HCT116 (cell line): Measurements from ENCODE around the gene ALDH3B1.

Experiments
- CTCF ChIP-seq, 3 experiments: fragments of 200-600 bp in 1 of 3; sonication (generic) in 1 of 3; IDR thresholded peaks in 2 of 3; conservative IDR thresholded peaks in 1 of 3; 2 replicates each; pipeline ENCODE4 v1.5.1; 2012 to 2017; ENCODE audit warnings: low read depth in 2 of 3, low read length in 2 of 3, antibody characterized with exemption in 1 of 3, borderline replicate concordance in 1 of 3, control low read depth in 1 of 3, mild to moderate bottlenecking in 1 of 3, mixed read lengths in 1 of 3, mixed run types in 1 of 3, moderate library complexity in 1 of 3; ENCODE audit not compliant: insufficient read depth in 1 of 3
- EZH2phosphoT487 ChIP-seq: fragments of 200-600 bp; IDR thresholded peaks from 2 replicates; pipeline ENCODE4 v1.6.1; 2018; ENCODE audit warnings: antibody characterized with exemption, borderline replicate concordance
- MAX ChIP-seq: IDR thresholded peaks from 2 replicates; pipeline ENCODE4 v1.6.1; 2012
- POLR2A ChIP-seq: IDR thresholded peaks from 2 replicates; pipeline ENCODE4 v1.7.0; 2011; ENCODE audit warnings: borderline replicate concordance; ENCODE audit not compliant: insufficient read depth, insufficient read length; ENCODE audit errors: extremely low read depth
- YY1 ChIP-seq: IDR thresholded peaks from 2 replicates; pipeline ENCODE4 v1.6.1; 2011; ENCODE audit warnings: low read length, low read depth, moderate library complexity, mild to moderate bottlenecking; ENCODE audit not compliant: insufficient replicate concordance; ENCODE audit errors: extremely low read depth
- ZNF274 ChIP-seq: fragments of 200-500 bp; sonication (Bioruptor generic); IDR thresholded peaks from 2 replicates; pipeline ENCODE4 v1.6.1; 2014; ENCODE audit warnings: mild to moderate bottlenecking, low read depth, low read length, inconsistent platforms

- TF ChIP-seq YY1 (no peak), CTCF (IDR thresholded peaks at IDR 0.05 in 2 of 3, conservative IDR thresholded peaks at IDR 0.05 in 1 of 3; ENCODE audit: borderline replicate concordance in 1 of 3, insufficient read depth in 1 of 3, low read depth in 2 of 3, low read length in 2 of 3) (no peak), EZH2phosphoT487 (no peak), POLR2A (no peak), ZNF274 (no peak), MAX (no peak)
Observed at GRCh38 chr11:68018730-68019190, 8.6 kb downstream of the ALDH3B1 start.
